Upper lobe of left lung (tissue), 6 donors: ENCODE results near the gene TTC39C. TPM values are rescaled to one million over a fixed set of nuclear protein-coding genes. Genes with fewer than 3 reads are reported as not detected.

Source experiments
- ATAC-seq, 2 donors: fragments of 200-7000 bp; cut with Tn5 transposase; one replicate each; pipeline ENCODE4 v1.9.1; 2022; ENCODE audit warnings: mild to moderate bottlenecking in 2 of 2, moderate library complexity in 2 of 2; ENCODE audit not compliant: low FRiP score in 2 of 2
- DNase-seq, 2 donors: peaks; one replicate each; pipeline ENCODE4 v3.0.0-alpha.2; 2019 to 2020
- H3K27ac ChIP-seq, 4 donors: fragments of 200-600 bp; sonication (generic); one replicate each; pipeline ENCODE4 v1.5.1; 2016 to 2019
- H3K27me3 ChIP-seq, 4 donors: fragments of 200-600 bp; sonication (generic); one replicate each; pipeline ENCODE4 v1.5.1; 2017 to 2019
- H3K36me3 ChIP-seq, 4 donors: fragments of 200-600 bp; sonication (generic); one replicate each; pipeline ENCODE4 v1.5.1; 2016 to 2019
- H3K4me1 ChIP-seq, 4 donors: fragments of 200-600 bp; sonication (generic); one replicate each; pipeline ENCODE4 v1.5.1; 2018 to 2019
- H3K4me3 ChIP-seq, 4 donors: fragments of 200-600 bp; sonication (generic); one replicate each; pipeline ENCODE4 v1.5.1; 2017 to 2019; ENCODE audit warnings: mild to moderate bottlenecking in 2 of 4, moderate library complexity in 1 of 4
- H3K9me3 ChIP-seq, 4 donors: fragments of 200-600 bp; sonication (generic); one replicate each; pipeline ENCODE4 v1.5.1; 2018 to 2019
- CTCF ChIP-seq, 6 experiments: fragments of 450-650 bp in 4 of 6; fragments of 200-600 bp in 2 of 6; sonication (generic) in 2 of 6; IDR thresholded peaks; one replicate each; pipeline ENCODE4 v1.5.1; 2016 to 2019; ENCODE audit warnings: antibody characterized with exemption in 6 of 6
- EP300 ChIP-seq, 4 donors: sonication (generic); formaldehyde crosslinking; IDR thresholded peaks; one replicate each; pipeline ENCODE4 v1.5.1; 2017; ENCODE audit warnings: antibody characterized with exemption in 4 of 4, control low read depth in 2 of 4
- POLR2A ChIP-seq, 4 donors: fragments of 450-650 bp; IDR thresholded peaks; one replicate each; pipeline ENCODE4 v1.5.1; 2016 to 2017; ENCODE audit warnings: antibody characterized with exemption in 4 of 4, mild to moderate bottlenecking in 2 of 4
- POLR2AphosphoS5 ChIP-seq, 2 donors: sonication (generic); formaldehyde crosslinking; IDR thresholded peaks; one replicate each; pipeline ENCODE4 v1.5.1; 2017; ENCODE audit warnings: antibody characterized with exemption in 2 of 2
- WGBS, 2 donors: methylation state at CpG; one replicate each; pipeline ENCODE4 v1.1.5; 2017 to 2018; 5-methylcytosine and 5-hydroxymethylcytosine counted together
- total RNA-seq, 6 donors: library from RNA; depleted of rRNA in 4 of 6; stranded (reverse); fragments of >200 nt in 4 of 6; gene quantifications; one replicate each; pipeline versions ENCODE4 v1.1.0 to v1.2.1, GENCODE V29; 2016 to 2021
- donor health status: DM: no; HTN: no; CAD: no; lungs with moderate emphysema.
- donor health status: DM: no; HTN: yes; CAD: no; lungs with severe emphysema.

The TTC39C gene
- total RNA-seq, 6 donors from 2014 or later = 12.8 to 31.5 (median 19.5) TPM

DNA sequence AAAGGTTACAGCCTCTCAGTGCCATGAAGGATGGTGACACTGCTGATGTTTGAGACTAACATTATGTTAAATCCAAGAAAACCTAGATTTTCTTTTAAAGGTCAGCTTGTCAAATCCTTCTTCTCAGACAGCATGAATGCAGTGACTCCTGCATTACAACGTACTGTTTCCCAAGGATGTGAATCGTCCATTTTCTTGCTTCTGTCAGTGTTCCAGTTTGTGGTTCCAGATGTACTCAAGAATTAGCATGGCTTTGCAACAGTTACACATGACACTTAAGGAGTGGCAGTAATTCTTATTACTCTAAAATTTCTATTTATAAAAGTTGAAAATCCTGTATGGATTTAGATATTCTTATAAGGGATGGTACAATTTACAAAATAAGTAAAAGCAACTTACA, 1.5 kb upstream of the TTC39C start:
- ATAC-seq = no peak
- H3K4me3 ChIP-seq = no peak overlapping the region
- H3K4me1 ChIP-seq = peaks cover 9 to 42% (median 20%) of the 10 kb centered on the region in 4 donors
- TF ChIP-seq POLR2A (IDR thresholded peaks at IDR 0.05) (no peak), CTCF (IDR thresholded peaks at IDR 0.05) (no peak), EP300 (IDR thresholded peaks at IDR 0.05) (no peak), POLR2AphosphoS5 (IDR thresholded peaks at IDR 0.05) (no peak)
- no peak for DNase-seq
- H3K27me3 ChIP-seq = no peaks in the 10 kb centered on the region
- no peaks in the 10 kb centered on the region for H3K9me3 ChIP-seq
- no peak overlapping the region for H3K27ac ChIP-seq
- WGBS, 2 donors = 69 to 70% methylated on average over 2 of the region's 2 CpGs
- H3K36me3 ChIP-seq = no peaks in the 10 kb centered on the region

GRCh38 chr18:24014986-24015638, 558 bp downstream of the TTC39C start:
- H3K9me3 ChIP-seq = no peaks in the 10 kb centered on the region
- ATAC-seq = peak; percentile 31 to 68
- H3K27ac ChIP-seq = peak overlapping the region; percentile 84 to 92 (median 88)
- no peak for TF ChIP-seq CTCF (IDR thresholded peaks at IDR 0.05)
- no peak for TF ChIP-seq EP300 (IDR thresholded peaks at IDR 0.05)
- no peak for TF ChIP-seq POLR2AphosphoS5 (IDR thresholded peaks at IDR 0.05)
- TF ChIP-seq POLR2A (IDR thresholded peaks at IDR 0.05) = peak in 2 of 4 donors; percentile 17
- no peaks in the 10 kb centered on the region for H3K27me3 ChIP-seq
- DNase-seq = peak; percentile 61 to 90
- no peaks in the 10 kb centered on the region for H3K36me3 ChIP-seq
- peak overlapping the region; percentile 79 to 94 (median 84) for H3K4me3 ChIP-seq
- peaks cover 18 to 57% (median 27%) of the 10 kb centered on the region in 4 donors for H3K4me1 ChIP-seq
- 1 to 2% methylated on average over 28 to 50 of the region's 50 CpGs for WGBS, 2 donors

GRCh38 chr18:24015639-24016631, 1.4 kb downstream of the TTC39C start:
- TF ChIP-seq EP300 (IDR thresholded peaks at IDR 0.05) (no peak), POLR2A (IDR thresholded peaks at IDR 0.05) (no peak), POLR2AphosphoS5 (IDR thresholded peaks at IDR 0.05) (no peak), CTCF (IDR thresholded peaks at IDR 0.05) (no peak)
- H3K4me1 ChIP-seq = peaks cover 19 to 65% (median 29%) of the 10 kb centered on the region in 4 donors
- 32 to 36% methylated on average over 17 of the region's 17 CpGs for WGBS, 2 donors
- peak overlapping the region in 3 of 4 donors; percentile 79 to 94 (median 87) for H3K4me3 ChIP-seq
- no peaks in the 10 kb centered on the region for H3K36me3 ChIP-seq
- ATAC-seq (no peak), DNase-seq (no peak)
- no peaks in the 10 kb centered on the region for H3K27me3 ChIP-seq
- peak overlapping the region in 2 of 4 donors; percentile 88 to 92 for H3K27ac ChIP-seq
- H3K9me3 ChIP-seq = no peaks in the 10 kb centered on the region

DNA sequence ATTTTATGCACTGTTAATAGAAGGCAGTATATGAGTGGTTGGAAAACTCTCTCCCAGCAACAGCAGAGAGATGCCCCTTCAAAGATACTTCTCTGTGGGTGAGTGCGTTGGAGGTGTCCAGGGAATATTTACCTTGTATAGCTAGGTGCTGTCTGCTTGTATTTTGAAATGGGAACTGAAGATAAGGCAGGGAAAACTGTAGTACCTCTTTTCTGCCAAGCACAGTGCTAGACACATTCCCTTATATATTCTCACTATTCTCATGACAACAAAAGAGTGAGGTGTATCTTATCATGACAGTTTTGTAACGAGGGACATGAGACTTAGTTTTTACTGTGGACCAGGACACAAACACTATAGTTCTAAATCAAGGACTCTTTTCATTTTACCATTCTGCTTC, 2.1 kb downstream of the TTC39C start:
- no peak for ATAC-seq
- WGBS, 2 donors = 61 to 66% methylated on average over 2 of the region's 2 CpGs
- Histone ChIP-seq H3K4me3 (peak overlapping the region in 1 of 4 donors; percentile 87), H3K27ac (no peak overlapping the region), H3K9me3 (no peaks in the 10 kb centered on the region), H3K4me1 (peaks cover 19 to 71% (median 29%) of the 10 kb centered on the region in 4 donors), H3K36me3 (no peaks in the 10 kb centered on the region), H3K27me3 (no peaks in the 10 kb centered on the region)
- TF ChIP-seq CTCF (IDR thresholded peaks at IDR 0.05) (peak in 3 of 6 experiments; percentile 28 to 31 (median 29)), EP300 (IDR thresholded peaks at IDR 0.05) (no peak)
- no peak for DNase-seq
